Heart left ventricle (tissue), 16 donors: ENCODE data around the gene PHC3. TPM values are rescaled to one million over a fixed set of nuclear protein-coding genes. Genes with fewer than 3 reads are reported as not detected.

Source experiments
- ATAC-seq, 4 donors: fragments of 200-7000 bp; cut with Tn5 transposase; one replicate each; pipeline ENCODE4 v1.9.1; 2020 to 2022; ENCODE audit warnings: moderate library complexity in 4 of 4, mild to moderate bottlenecking in 3 of 4, moderate number of reproducible peaks in 1 of 4
- DNase-seq, 5 donors: peaks; one replicate each; pipeline ENCODE4 v3.0.0-alpha.2; 2020
- H3K27ac ChIP-seq, 12 donors: fragments of 200-600 bp; sonication (generic) in 4 of 12; one replicate each; pipeline versions ENCODE4 v1.5.0 to v1.8.0; 2016 to 2022; ENCODE audit warnings: mild to moderate bottlenecking in 2 of 12
- H3K27me3 ChIP-seq, 9 donors: fragments of 200-600 bp; sonication (generic) in 2 of 9; one replicate each; pipeline versions ENCODE4 v1.5.1 to v1.8.0; 2016 to 2022; ENCODE audit warnings: mild to moderate bottlenecking in 3 of 9
- H3K36me3 ChIP-seq, 9 donors: fragments of 200-600 bp; sonication (generic) in 2 of 9; one replicate each; pipeline versions ENCODE4 v1.5.0 to v1.8.0; 2018 to 2022; ENCODE audit warnings: mild to moderate bottlenecking in 2 of 9
- H3K4me1 ChIP-seq, 12 donors: fragments of 200-600 bp; sonication (generic) in 4 of 12; one replicate each; pipeline versions ENCODE4 v1.5.0 to v1.8.0; 2016 to 2022; ENCODE audit warnings: mild to moderate bottlenecking in 3 of 12
- H3K4me3 ChIP-seq, 12 donors: fragments of 200-600 bp; sonication (generic) in 4 of 12; one replicate each; pipeline versions ENCODE4 v1.5.0 to v1.8.0; 2017 to 2022; ENCODE audit warnings: mild to moderate bottlenecking in 9 of 12, moderate library complexity in 4 of 12
- H3K9me3 ChIP-seq, 12 donors: fragments of 200-600 bp; sonication (generic) in 4 of 12; one replicate each; pipeline versions ENCODE4 v1.5.0 to v1.8.0; 2016 to 2022; ENCODE audit warnings: mild to moderate bottlenecking in 1 of 12
- POLR2A ChIP-seq, 2 donors: fragments of 450-650 bp; IDR thresholded peaks; one replicate each; pipeline ENCODE4 v1.6.1; 2017; ENCODE audit warnings: antibody characterized with exemption in 2 of 2, mild to moderate bottlenecking in 2 of 2, moderate library complexity in 2 of 2
- WGBS, 4 donors: extraction: QIAGEN DNeasy Blood & Tissue Kit in 2 of 4; methylation state at CpG; one replicate each; pipeline versions ENCODE4 v1.1.5 to v1.1.7; 2013 to 2018; 5-methylcytosine and 5-hydroxymethylcytosine counted together
- intact Hi-C, 10 donors: fragments of 100-400 bp; cut with DNase I; formaldehyde crosslinking; loops; one replicate each; pipeline versions ENCODE4 v1.11.1 to v1.14.2; 2022
- polyA plus RNA-seq, 2 donors: library from polyadenylated mRNA; stranded (reverse); fragments of 200-250 nt; gene quantifications; one replicate each; pipeline ENCODE4 v1.2.3, GENCODE V29; 2013
- total RNA-seq, 9 donors: library from RNA; depleted of rRNA in 2 of 9; stranded (reverse); fragments of >200 nt in 2 of 9; fragmentation: NEBNext Ultra II Directional in 3 of 9; extraction: Animal tissue kit (Norgen Biotek cat#: 25700) in 3 of 9; gene quantifications; one replicate each; pipeline versions ENCODE4 v1.1.0 to v1.2.4, GENCODE V29; 2016 to 2023
- TF ChIP-seq, protein P1 (sequence below), 12 donors: fragments of 200-600 bp; sonication (generic) in 4 of 12; IDR thresholded peaks; one replicate each; pipeline versions ENCODE4 v1.5.0 to v1.8.0; 2018 to 2022; ENCODE audit warnings: antibody characterized with exemption in 12 of 12, mild to moderate bottlenecking in 5 of 12
- donor health status: ischemic (EF 13 %, LVEDD 7.1; RV severe dilation, severe dysfunction).
- donor health status: healthy with polysubstance abuse.
- donor health status: DM: no; HTN: yes; CAD: no.
- donor health status: DM: no; HTN: no; CAD: no.
- donor health status: ischemic (EF 25% LVEDD 6.9; RV normal size, moderate dysfunction).
- donor health status: ischemic (EF 25% LVEDD 5.7; RV mildly dilated, moderate dysfunction).
- donor health status: healthy.
- donor health status: DM: yes; HTN: yes; CAD: no.
- donor health status: ischemic (EF 35%, LVEDD 5.7; RV mildly dilated, moderate dysfunction).
- donor health status: nonischemic (EF 11% LVEDD 7.7; RV severe dilation, severe dysfunction).
- donor health status: DM: yes; HTN: yes; CAD: no.
- donor health status: PGD.
- donor health status: ischemic (EF 29% LVEDD 5.4; RV normal size, mild dysfunction).
- donor health status: nonischemic (EF 23%, LVEDD 6.1; RV moderate dilation, normal function).

Gene PHC3
- total and polyA plus RNA-seq, 11 donors: 5.7 to 83.8 (median 42.4) TPM

- WGBS, 4 donors: 87 to 91% (median 89%) methylated on average over 2 of the region's 2 CpGs
- TF ChIP-seq POLR2A (IDR thresholded peaks at IDR 0.05): no peak
- TF ChIP-seq, protein P1, sequence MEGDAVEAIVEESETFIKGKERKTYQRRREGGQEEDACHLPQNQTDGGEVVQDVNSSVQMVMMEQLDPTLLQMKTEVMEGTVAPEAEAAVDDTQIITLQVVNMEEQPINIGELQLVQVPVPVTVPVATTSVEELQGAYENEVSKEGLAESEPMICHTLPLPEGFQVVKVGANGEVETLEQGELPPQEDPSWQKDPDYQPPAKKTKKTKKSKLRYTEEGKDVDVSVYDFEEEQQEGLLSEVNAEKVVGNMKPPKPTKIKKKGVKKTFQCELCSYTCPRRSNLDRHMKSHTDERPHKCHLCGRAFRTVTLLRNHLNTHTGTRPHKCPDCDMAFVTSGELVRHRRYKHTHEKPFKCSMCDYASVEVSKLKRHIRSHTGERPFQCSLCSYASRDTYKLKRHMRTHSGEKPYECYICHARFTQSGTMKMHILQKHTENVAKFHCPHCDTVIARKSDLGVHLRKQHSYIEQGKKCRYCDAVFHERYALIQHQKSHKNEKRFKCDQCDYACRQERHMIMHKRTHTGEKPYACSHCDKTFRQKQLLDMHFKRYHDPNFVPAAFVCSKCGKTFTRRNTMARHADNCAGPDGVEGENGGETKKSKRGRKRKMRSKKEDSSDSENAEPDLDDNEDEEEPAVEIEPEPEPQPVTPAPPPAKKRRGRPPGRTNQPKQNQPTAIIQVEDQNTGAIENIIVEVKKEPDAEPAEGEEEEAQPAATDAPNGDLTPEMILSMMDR (IDR thresholded peaks at IDR 0.05): no peak
- Histone ChIP-seq H3K36me3 (peaks cover 0 to 95% (median 81%) of the 10 kb centered on the region in 9 donors), H3K4me3 (no peak overlapping the region), H3K4me1 (peaks cover 0 to 13% (median 0%) of the 10 kb centered on the region in 12 donors), H3K27me3 (no peaks in the 10 kb centered on the region), H3K27ac (no peak overlapping the region), H3K9me3 (peaks cover 0 to 11% (median 6%) of the 10 kb centered on the region in 12 donors)
- ATAC-seq: peak in 2 of 4 donors; percentile 9 to 29
- intact Hi-C loops: no loop called here
- no peak for DNase-seq
These were observed 49.2 kb downstream of the PHC3 start for GRCh38 chr3:170132335-170132734.

DNA sequence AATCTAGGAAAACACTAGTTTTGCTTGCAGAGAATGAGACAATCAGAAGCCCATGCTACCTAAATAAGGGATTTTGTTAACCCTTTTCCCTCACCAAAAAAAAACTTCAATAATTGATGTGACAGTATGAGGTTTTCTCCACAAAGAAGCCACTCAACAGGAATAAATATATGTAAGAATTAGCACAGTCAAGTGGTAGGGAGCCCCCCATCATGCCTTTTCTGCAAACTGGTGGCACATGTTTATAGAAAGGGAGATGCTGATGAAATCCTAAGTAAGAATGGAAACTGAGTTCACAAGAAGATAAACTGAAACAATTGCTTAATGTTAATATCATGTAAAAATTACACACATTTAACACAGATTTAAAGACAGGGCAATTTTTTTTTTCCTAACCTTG, 51.0 kb downstream of the PHC3 start:
- H3K4me1 ChIP-seq: peaks cover 0 to 13% (median 0%) of the 10 kb centered on the region in 12 donors
- H3K9me3 ChIP-seq: peaks cover 0 to 11% (median 6%) of the 10 kb centered on the region in 12 donors
- no peaks in the 10 kb centered on the region for H3K27me3 ChIP-seq
- ATAC-seq (no peak), DNase-seq (no peak)
- H3K36me3 ChIP-seq: peaks cover 0 to 87% (median 71%) of the 10 kb centered on the region in 9 donors
- no peak overlapping the region for H3K4me3 ChIP-seq
- H3K27ac ChIP-seq: no peak overlapping the region
- intact Hi-C loops: no loop called here
- no peak for TF ChIP-seq POLR2A (IDR thresholded peaks at IDR 0.05)

DNA sequence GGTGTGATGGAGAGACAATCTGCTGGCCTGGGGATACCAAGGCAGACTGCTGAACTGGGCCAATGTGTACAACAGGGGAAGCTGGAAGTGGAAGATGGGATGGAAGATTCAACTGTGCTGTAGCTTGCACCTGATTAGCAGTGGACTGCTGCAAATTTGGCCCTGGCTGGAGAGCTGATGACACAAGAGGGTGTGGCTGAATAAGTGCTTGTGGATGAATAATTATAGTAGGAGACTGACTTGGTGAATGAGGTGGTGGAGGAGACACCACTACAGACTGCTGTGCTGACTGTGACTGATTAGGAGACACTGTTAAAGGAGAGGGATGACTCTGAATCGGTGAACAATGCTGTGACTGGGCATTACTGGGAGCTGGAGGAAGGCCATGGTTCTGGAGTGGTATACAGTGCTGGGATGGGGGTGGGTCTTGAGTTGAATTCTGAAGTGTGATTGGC, 52.5 kb downstream of the PHC3 start:
- no peaks in the 10 kb centered on the region for H3K27me3 ChIP-seq
- H3K4me3 ChIP-seq: no peak overlapping the region
- ATAC-seq (peak in 3 of 4 donors; percentile 34 to 58 (median 34)), DNase-seq (no peak)
- H3K36me3 ChIP-seq: peaks cover 0 to 82% (median 62%) of the 10 kb centered on the region in 9 donors
- intact Hi-C loops: no loop called here
- H3K4me1 ChIP-seq: peaks cover 0 to 13% (median 0%) of the 10 kb centered on the region in 12 donors
- peaks cover 0 to 11% (median 6%) of the 10 kb centered on the region in 12 donors for H3K9me3 ChIP-seq
- WGBS, 4 donors: 89 to 96% (median 90%) methylated on average over 1 of the region's 1 CpG
- TF ChIP-seq, protein P1 (IDR thresholded peaks at IDR 0.05): no peak
- TF ChIP-seq POLR2A (IDR thresholded peaks at IDR 0.05): no peak
- H3K27ac ChIP-seq: no peak overlapping the region

DNA sequence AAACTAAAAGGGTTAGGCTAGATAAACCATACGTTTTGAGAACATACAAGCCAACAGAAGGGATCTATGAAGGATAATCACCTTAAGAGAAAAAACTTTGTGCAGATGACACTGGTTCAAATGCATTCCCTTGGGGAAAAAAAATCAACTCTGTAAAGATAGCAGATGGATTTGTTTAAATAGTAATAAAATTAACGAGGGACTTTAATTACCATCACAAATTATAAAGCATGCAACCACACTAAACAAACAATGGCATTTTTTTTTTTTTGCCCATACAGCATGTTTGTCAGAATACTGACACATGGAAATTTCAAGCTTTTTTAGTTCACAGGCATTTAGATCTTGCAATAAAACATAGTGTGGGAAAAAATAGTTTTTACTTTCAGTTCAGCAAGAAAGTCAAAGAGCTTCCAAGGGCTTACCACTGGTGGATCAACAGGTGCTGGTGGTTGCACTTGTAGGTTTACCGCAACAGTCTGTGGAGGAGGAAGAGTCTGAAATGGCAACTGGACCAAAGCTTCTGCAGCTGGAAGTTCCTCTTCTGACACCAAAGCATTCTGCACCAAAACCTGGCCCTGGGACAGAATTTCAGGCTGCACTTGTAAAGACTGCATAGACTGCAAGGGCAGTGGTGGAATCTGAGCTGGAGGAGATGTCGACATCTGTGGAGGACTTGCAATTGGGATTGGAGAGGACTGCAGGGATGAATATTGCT, 53.1 kb downstream of the PHC3 start:
- Histone ChIP-seq H3K36me3 (peaks cover 0 to 76% (median 56%) of the 10 kb centered on the region in 9 donors), H3K4me1 (peaks cover 0 to 13% (median 0%) of the 10 kb centered on the region in 12 donors), H3K4me3 (no peak overlapping the region), H3K27me3 (no peaks in the 10 kb centered on the region), H3K27ac (no peak overlapping the region), H3K9me3 (peaks cover 0 to 11% (median 6%) of the 10 kb centered on the region in 12 donors)
- 83 to 89% (median 87%) methylated on average over 4 of the region's 4 CpGs for WGBS, 4 donors
- DNase-seq: no peak
- TF ChIP-seq POLR2A (IDR thresholded peaks at IDR 0.05): no peak
- TF ChIP-seq, protein P1 (IDR thresholded peaks at IDR 0.05): no peak
- ATAC-seq: no peak
- intact Hi-C loops: no loop called here
